Stimulated activated CD4-positive, alpha-beta T cell treated with anti-CD3 and anti-CD28 coated beads, TNF-alpha, amount 100 ng/mL, for 48 hours (primary cell): ENCODE data around the gene RABGAP1L.
"Not testable (repeated sequence)": the region's sequence is repeated elsewhere in the genome, so short reads cannot be mapped to it uniquely, and the experiment has no call there.

Source experiments
- DNase-seq, 3 donors: peaks; one replicate each; pipeline ENCODE4 v3.0.0-alpha.2; 2020; ENCODE audit warnings: low read depth in 3 of 3

Gene RABGAP1L

GRCh38 chr1:174815036-174815435, 655.7 kb downstream of the RABGAP1L start:
- peak in 1 of 3 donors; percentile 10 for DNase-seq

GRCh38 chr1:174815474-174815908, 656.2 kb downstream of the RABGAP1L start:
- DNase-seq, result no peak

- not testable (repeated sequence) for DNase-seq
Observed at GRCh38 chr1:174816621-174817020, 657.3 kb downstream of the RABGAP1L start.

GRCh38 chr1:174818014-174818616, 658.8 kb downstream of the RABGAP1L start:
- no peak for DNase-seq

- DNase-seq, result no peak
Observed at GRCh38 chr1:174818951-174819350, 659.6 kb downstream of the RABGAP1L start.

- no peak for DNase-seq
Observed at GRCh38 chr1:174819596-174819995, 660.3 kb downstream of the RABGAP1L start.

- no peak for DNase-seq
Observed at GRCh38 chr1:174825127-174825526, 665.8 kb downstream of the RABGAP1L start.

- DNase-seq, result no peak
Observed at GRCh38 chr1:174825806-174826205, 666.5 kb downstream of the RABGAP1L start.

GRCh38 chr1:174828264-174828663, 668.9 kb downstream of the RABGAP1L start:
- DNase-seq, result no peak

- DNase-seq, result no peak
Observed at GRCh38 chr1:174829990-174830389, 670.7 kb downstream of the RABGAP1L start.

GRCh38 chr1:174836543-174836942, 677.2 kb downstream of the RABGAP1L start:
- DNase-seq, result no peak

GRCh38 chr1:174837386-174837785, 678.1 kb downstream of the RABGAP1L start:
- no peak for DNase-seq

GRCh38 chr1:174839211-174839610, 679.9 kb downstream of the RABGAP1L start:
- no peak for DNase-seq

GRCh38 chr1:174841747-174842146, 682.4 kb downstream of the RABGAP1L start:
- no peak for DNase-seq

- DNase-seq, result not testable (repeated sequence)
Observed at GRCh38 chr1:174848593-174849560, 689.6 kb downstream of the RABGAP1L start.

GRCh38 chr1:174850726-174851125, 691.4 kb downstream of the RABGAP1L start:
- no peak for DNase-seq

- no peak for DNase-seq
Observed at GRCh38 chr1:174858301-174858700, 699.0 kb downstream of the RABGAP1L start.

- DNase-seq, result no peak
Observed at GRCh38 chr1:174870319-174870718, 711.0 kb downstream of the RABGAP1L start.

- DNase-seq, result no peak
Observed at GRCh38 chr1:174871886-174872285, 712.6 kb downstream of the RABGAP1L start.

GRCh38 chr1:174872615-174873058, 713.3 kb downstream of the RABGAP1L start:
- DNase-seq, result no peak

GRCh38 chr1:174874331-174875053, 715.2 kb downstream of the RABGAP1L start:
- DNase-seq, result no peak

GRCh38 chr1:174875306-174875705, 716.0 kb downstream of the RABGAP1L start:
- no peak for DNase-seq
